WI38 (cell line): ENCODE measurements around the gene OPRL1.

Experiments used
- H3K4me3 ChIP-seq: 2 replicates; pipeline ENCODE4 v1.5.1; 2011; ENCODE audit warnings: low read depth, mild to moderate bottlenecking, control low read depth, low read length
- TF ChIP-seq, protein P1 (sequence below): IDR thresholded peaks from 2 replicates; pipeline ENCODE4 v1.5.1; 2012; ENCODE audit warnings: low read depth, mild to moderate bottlenecking, control low read depth, low read length

OPRL1 gene

DNA sequence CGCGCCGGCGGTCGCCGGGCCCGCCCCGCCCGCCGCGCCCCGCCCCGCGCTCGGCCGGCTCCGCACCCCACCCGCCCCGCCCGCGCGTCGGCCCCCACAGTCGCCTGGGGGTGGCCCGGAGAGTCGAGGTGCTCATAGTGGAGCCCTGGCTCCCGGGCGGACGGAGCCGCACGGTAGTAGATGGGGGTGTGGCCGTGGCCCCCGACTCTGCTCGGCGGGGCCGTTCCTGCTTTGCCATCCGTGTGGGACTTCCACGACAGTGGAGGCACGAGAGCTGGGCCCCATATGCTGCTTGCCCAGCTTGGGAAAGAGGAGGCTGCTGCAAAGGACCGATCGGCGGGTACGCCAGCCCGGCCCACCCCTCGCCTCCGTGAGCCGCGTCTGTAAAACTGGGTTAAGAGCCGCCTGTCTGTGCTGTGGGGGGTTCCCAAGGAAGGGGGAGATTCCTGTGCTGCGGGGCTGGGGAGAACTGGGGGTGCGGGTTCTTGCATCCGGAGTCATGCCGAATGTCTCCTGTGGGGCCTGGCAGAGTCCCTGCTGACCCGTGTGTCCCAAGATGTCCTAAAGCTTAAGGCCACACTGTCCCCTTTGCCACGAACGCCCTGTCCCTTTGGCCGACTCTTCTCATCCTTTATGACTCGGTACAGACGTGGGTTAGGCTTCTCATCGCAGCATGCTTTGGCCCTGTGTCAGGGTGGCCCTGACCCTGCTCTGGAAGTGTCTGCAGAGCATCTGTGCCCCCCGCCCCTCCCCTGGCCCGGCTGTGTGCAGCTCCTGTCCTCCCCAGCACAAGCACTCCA lies at the start of gene OPRL1:
TSS of gene OPRL1 (plus strand) at position 70 of the 800 bp plus-strand sequence. CDS start 12,639 bp downstream, outside the sequence.
- TF ChIP-seq, protein P1, sequence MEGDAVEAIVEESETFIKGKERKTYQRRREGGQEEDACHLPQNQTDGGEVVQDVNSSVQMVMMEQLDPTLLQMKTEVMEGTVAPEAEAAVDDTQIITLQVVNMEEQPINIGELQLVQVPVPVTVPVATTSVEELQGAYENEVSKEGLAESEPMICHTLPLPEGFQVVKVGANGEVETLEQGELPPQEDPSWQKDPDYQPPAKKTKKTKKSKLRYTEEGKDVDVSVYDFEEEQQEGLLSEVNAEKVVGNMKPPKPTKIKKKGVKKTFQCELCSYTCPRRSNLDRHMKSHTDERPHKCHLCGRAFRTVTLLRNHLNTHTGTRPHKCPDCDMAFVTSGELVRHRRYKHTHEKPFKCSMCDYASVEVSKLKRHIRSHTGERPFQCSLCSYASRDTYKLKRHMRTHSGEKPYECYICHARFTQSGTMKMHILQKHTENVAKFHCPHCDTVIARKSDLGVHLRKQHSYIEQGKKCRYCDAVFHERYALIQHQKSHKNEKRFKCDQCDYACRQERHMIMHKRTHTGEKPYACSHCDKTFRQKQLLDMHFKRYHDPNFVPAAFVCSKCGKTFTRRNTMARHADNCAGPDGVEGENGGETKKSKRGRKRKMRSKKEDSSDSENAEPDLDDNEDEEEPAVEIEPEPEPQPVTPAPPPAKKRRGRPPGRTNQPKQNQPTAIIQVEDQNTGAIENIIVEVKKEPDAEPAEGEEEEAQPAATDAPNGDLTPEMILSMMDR: no peak
- peak within 1 kb of the TSS; percentile 78 for H3K4me3 ChIP-seq

DNA sequence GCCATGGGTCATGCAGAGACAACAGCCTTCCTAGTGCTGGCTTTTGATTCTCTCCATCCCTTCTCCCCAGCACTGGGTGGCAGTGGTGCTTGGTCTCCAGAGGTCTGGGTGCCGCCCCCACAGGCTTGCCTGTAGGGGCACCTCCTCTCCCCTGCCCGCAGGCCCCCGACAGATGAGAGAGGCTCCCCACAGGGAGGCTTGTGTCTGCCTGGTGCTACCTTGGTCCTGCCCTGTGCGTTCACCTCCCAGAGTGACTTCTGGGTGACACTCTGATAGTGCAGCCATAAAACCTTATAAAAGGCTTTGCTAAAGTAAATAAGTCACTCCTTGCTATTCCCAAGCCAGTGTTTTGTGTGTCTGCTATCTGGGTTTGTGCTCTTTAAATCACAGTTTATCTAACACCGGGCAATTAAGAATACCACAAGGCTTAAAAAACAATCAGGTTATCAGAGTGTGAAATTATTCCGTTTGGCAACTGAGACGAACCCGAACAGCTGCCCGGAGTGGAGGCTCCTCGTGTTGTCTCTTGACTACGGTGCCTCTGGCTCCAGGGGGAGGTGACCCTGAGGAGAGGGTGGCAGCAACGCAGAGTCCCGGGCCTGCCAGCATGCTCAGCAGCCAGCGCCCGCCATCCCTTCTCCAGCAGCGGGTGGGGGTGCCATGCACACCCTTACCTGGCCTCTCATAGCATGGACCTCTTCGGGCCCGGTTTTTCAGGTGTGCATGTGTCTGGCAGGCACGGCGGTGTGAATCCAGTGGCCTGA lies 49.3 kb upstream of the OPRL1 start:
- TF ChIP-seq, protein P1: no peak
- H3K4me3 ChIP-seq: no peak overlapping the region

DNA sequence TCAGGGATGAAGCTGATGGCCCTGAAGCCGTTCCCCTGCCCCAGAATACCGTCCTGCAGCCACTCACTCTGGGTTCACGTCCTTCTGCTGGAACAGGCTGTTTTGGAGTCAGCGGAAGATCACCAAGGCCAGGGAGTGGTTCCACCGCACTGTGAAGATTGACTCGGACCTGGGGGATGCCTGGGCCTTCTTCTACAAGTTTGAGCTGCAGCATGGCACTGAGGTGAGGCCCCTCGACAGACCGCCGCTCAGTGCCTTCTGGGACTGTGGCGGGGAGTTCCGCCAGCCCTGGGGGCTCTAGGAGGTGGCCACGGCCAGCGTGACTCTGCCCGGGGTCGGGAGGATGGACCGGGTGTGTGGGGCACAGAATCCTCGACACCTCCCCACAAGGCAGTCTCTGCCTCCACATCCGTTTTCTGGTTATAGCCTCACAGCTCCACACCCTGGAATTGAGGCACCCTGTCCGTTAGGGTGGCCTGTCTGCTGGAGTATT lies 48.0 kb upstream of the OPRL1 start:
- TF ChIP-seq, protein P1: no peak
- no peak overlapping the region for H3K4me3 ChIP-seq

DNA sequence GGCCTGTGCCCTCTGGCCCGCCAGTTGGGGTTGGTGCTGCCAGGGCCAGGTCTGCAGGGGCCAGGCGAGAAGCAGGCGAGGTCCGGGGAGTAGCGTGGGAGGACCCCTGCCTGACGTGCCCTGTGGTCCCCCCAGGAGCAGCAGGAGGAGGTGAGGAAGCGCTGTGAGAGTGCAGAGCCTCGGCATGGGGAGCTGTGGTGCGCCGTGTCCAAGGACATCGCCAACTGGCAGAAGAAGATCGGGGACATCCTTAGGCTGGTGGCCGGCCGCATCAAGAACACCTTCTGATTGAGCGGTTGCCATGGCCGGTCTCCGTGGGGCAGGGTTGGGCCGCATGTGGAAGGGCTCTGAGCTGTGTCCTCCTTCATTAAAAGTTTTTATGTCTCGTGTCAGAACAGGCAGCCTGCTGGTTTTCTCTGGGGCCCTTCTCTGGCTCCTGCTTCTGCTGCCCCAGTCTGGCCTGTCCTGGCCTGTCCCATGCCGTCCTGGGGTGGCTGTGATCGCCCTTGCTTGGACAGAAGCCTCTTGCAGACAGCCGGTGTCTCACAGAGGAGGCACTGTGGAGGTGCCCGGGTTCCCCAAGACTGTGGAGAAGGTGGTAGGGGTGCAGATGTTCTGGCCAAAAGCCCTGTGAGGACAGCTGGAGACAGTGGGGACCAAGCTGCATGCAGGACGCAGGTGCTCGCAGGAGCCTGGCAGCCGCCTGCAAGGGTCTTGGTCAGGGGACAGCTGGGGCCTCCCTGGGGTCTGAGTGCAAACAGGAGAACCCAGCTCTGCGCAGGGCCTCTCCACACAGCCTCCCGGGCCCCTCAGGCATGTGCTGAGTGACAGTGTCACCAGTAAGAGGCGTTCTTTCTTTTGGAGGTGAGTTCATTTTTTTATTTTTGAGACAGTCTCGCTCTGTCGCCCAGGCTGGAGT lies 46.9 kb upstream of the OPRL1 start:
- TF ChIP-seq, protein P1: no peak
- H3K4me3 ChIP-seq: no peak overlapping the region

DNA sequence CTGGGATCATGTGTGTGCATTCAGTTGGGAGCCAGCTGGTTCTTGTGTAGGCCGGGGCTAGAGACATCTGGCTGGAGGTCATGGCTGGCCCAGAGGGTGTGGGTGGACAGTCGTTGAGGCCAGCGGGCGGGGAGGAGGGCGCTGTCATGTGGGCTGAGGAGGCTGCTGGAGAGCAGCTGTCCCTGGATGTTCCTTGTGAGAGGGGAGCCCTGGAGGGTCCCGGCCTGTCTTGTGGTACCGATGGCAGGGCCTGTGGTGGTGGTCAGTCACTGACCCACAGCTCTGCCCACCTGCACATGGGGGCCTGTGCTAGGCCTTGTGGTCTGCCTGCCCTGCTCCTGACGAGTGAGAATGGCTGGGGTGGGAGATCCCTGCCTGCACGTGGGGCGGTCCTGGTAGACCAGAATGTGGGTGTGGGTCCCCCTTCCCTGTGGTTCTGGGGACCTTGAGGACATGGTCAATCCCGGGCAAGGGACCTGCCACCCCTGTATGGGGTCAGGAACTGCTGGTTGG lies 45.8 kb upstream of the OPRL1 start:
- TF ChIP-seq, protein P1: no peak
- no peak overlapping the region for H3K4me3 ChIP-seq

DNA sequence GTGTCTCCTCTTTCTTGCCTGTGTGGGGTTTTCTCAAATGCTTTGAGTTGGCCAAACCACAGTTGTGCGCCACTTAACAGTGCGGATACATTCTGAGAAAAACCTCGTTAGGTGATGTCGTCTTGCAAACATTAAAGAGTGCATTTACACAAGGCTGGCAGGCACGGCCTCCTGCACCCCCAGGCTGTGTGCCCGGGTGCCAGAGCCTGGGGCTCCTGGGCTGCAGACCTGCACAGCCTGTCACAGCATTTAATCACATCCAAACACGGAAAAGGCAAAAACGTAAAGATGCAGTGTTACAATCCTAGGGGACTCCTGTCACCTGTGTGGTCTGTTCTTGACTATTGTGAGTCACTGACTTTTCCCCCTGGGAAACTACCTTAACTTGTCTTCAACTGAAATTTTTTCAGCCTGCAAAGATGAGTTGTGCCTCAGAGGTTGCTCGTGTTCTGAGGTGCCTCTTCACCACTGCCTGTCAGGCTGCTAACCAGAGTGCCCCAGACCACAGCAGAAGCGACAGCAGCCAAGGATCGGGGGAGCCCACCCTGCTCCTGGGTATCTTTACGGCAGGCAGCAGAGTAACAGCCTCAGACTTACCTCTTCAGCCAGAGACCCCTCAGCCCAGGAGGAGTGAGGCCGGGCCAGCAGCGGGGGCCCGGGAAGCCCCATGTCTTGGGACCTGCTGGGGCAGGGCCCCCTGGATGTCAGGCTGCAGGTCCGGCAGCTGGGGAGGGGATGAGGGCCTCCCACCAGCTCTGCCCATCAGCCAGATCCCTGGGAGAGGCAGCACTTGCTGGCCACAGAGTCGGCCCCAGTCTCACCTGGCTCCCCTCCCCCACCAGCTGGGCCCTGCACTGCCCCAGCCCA lies 44.6 kb upstream of the OPRL1 start:
- TF ChIP-seq, protein P1: no peak
- H3K4me3 ChIP-seq: no peak overlapping the region
